GM12874 (cell line): Measurements from ENCODE around the gene ARFGAP1.

Experiments used
- CTCF ChIP-seq: IDR thresholded peaks from 2 replicates; pipeline ENCODE4 v1.5.1; 2011; ENCODE audit warnings: low read depth, mild to moderate bottlenecking, control low read depth, low read length, moderate library complexity; ENCODE audit not compliant: insufficient read depth

The ARFGAP1 gene

GRCh38 chr20:63325554-63326313, 53.1 kb downstream of the ARFGAP1 start:
- no peak for TF ChIP-seq CTCF

GRCh38 chr20:63326314-63327230, 54.0 kb downstream of the ARFGAP1 start:
- no peak for TF ChIP-seq CTCF

GRCh38 chr20:63327231-63327745, 54.7 kb downstream of the ARFGAP1 start:
- TF ChIP-seq CTCF = no peak

- TF ChIP-seq CTCF = no peak
These were observed 55.5 kb downstream of the ARFGAP1 start for GRCh38 chr20:63328026-63328700.

- no peak for TF ChIP-seq CTCF
These were observed 56.2 kb downstream of the ARFGAP1 start for GRCh38 chr20:63328718-63329275.

- no peak for TF ChIP-seq CTCF
These were observed 56.9 kb downstream of the ARFGAP1 start for GRCh38 chr20:63329331-63330083.
